Fibroblast of skin of back (primary cell): ENCODE measurements around the gene OTOP3.

Experiments used
- DNase-seq: peaks from one replicate; pipeline ENCODE4 v3.0.0-alpha.2; 2013

OTOP3 gene

DNA sequence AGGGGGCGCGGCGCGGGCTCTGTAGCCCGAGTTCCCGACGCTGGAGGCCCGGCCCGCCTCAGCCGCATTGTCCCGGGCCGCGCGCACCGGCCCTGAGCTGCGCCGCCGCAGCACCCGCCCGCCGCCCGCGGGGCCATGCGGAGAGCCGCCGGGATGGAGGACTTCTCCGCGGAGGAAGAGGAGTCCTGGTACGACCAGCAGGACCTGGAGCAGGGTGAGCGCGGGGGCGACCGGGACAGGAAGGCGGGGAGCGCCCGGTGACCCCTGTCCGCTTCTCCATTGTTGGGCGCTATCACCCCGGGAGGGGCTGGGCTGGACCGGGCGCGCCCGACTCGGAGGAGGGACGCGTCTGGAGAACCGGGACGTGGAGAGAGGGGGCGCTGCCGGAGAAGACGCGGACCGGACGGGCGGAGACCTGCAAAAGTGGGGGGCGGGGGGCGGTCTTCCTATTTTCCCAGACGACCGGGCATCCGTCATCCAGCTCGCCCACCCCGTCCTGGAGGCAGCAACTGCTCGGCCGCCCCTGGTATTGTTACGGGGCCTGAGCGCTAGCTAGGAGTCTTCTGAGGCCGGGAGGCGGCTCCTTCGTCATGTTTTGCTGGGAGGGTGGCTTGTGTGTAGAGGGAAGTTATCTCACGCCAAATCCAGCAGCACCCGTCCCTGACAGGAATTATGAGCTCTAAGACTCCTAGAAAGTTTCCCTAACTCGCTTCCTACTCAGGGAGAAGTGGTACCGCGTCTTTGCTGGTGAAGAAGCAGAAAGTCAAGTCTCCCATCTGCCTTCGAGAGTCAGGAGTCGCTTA is 52.4 kb downstream of the OTOP3 start:
- peak; percentile 82 for DNase-seq

DNA sequence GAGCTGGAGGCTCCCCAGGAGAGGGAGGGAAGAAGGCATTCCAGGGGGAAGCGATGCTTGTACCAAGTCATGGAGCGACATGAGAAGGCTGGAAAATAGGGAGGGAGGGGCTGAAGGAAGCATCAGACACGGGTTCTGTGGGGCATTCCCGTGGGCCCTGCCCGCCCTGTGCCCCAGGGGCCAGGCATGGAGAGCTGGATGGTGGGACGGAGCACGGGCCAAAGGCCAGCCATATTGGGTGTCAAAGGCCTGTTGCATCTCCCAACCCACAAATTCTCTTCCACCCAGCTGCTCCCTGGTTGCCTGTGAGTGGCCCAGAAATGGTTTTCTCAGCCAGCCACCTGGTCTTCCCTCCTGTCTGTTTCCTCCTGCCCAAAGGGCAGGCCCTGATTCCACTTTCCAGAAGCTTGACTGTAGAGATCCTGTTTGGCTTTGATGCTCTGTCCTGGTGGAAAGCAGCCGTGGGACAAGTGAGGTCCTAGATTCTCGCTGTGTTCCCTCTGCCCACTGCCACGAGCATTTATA is 54.9 kb downstream of the OTOP3 start:
- DNase-seq = no peak

DNA sequence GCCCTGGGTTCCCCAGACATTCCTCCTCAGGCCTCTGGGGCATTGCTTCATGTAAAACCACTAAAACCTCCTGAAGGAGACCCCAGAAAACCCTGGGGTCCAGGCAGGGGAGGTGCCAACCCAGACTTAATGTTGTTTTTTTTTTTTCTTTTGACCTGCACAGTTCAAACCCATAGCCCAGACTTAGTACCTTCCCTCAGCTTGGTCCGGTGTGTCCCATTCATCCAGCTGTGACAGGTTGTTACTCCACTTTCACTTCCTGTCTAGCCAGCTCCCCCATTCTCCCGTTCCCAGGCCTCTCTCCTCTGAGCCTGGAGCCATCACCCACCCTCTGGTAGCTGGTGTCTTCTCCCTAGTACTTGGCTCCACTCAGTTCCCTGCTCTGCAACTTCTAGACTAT is 56.5 kb downstream of the OTOP3 start:
- no peak for DNase-seq

DNA sequence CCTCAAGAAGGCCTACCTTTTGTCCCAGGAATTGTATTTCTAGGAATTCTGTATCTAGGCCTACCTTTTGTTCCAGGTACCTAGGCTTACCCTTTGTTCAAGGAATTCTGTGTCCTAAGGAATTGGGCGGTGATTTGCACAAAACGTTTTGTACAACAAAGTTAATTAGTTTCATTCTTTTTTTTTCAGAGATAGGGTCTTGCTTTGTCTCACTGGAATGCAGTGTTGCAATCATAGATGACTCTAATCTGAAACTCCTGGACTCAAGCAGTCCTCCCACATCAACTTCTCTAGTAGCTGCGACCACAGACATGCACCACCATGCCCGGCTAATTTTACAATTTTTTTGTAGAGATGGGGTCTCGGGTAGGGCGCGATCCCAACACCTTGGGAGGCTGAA is 58.7 kb downstream of the OTOP3 start:
- no peak for DNase-seq

DNA sequence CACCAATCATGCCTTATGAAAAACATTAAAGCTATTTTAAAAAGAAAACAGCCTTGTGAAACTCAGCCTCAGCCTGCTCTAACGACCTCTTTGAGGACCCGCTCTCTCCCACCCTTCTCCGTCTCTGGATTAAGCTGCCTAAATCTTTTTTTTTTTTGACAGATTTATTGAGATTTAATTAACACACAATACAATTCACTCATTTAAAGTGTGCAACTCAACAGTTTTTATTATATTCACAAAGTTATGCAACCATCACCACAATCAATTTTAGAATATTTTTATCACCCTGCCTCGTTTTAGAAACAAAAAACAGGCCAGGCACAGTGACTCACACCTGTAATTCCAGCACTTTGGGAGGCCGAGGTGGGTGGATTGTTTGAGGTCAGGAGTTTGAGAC is 60.1 kb downstream of the OTOP3 start:
- DNase-seq = no peak

DNA sequence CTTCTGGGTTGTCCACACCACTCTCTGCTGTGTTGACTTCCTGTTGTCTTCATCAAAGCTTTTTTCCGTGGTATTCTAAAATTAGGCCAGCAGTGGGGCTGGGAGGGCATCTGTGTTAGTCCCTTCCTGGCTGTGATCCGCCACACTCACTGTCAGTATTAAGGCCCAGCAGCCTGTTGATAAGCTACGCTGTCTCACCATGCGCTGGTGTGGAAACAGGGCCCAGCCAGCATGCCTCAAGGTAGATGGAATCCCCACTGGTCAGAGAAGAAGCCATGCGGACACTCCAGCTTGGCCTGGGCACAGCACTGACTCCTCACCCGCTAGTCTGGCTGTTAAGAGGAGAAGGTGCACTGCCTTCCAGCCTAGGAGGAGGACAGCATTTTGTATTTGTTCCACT is 63.1 kb downstream of the OTOP3 start:
- DNase-seq = no peak

DNA sequence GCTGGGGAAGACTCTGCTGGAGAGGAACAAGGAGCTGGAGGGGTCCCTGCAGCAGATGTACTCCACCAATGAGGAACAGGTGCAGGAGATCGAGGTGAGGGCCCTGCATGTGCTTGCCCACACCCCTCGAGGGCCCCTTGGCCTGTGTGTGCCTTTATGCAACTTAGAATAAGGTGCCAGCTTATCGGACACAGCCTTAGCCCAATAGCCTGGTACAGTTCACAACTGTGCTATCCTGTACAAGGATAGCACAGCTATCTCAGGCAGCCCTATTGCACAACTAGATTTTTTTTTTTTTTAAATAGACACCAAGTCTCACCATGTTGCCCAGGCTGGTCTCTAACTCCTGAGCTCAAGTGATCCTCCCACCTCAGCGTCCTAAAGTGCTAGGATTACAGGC is 63.8 kb downstream of the OTOP3 start:
- DNase-seq = no peak
